ENCODE measurements around the gene TSSK6. TPM values are rescaled to one million over a fixed set of nuclear protein-coding genes. Genes with fewer than 3 reads are reported as not detected.

Gene TSSK6
- total RNA-seq, 2 donors from 2014 or later: 3.8 to 3.9 TPM

DNA sequence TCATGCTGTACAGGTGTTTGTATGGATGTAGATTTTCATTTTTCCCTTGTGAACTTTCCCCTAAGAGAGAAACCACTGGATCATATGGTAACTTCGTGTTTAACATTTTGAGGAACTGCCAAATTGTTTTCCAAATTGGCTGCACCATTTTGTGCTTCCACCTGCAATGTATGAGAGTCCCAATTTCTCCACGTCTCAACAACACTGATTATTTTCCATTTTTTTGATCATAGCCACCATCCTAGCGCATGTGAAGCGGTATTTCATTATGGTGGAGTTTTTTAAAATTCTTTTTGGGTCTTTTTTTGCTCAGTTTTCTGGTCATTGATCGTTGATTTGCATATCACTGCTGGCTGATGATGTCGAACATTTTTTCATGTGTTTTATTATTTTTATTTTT, 5.6 kb upstream of the TSSK6 start:
- no peaks in the 10 kb centered on the region for H3K9me3 ChIP-seq (ENCODE audit: control insufficient read depth, low read length, poor library complexity, severe bottlenecking)
- Mint-ChIP-seq H3K4me3 (no peak overlapping the region), H3K4me1 (peaks cover 10% of the 10 kb centered on the region), H3K27me3 (no peaks in the 10 kb centered on the region), H3K27ac (no peak overlapping the region), H3K36me3 (ENCODE audit: low read depth) (no peaks in the 10 kb centered on the region)
- no peak for DNase-seq
- ATAC-seq: no peak

- H3K4me1 Mint-ChIP-seq: peaks cover 11% of the 10 kb centered on the region
- H3K36me3 Mint-ChIP-seq (ENCODE audit: low read depth): no peaks in the 10 kb centered on the region
- H3K27me3 Mint-ChIP-seq: no peaks in the 10 kb centered on the region
- no peaks in the 10 kb centered on the region for H3K9me3 ChIP-seq (ENCODE audit: control insufficient read depth, low read length, poor library complexity, severe bottlenecking)
- ATAC-seq (no peak), DNase-seq (no peak)
- peak overlapping the region; percentile 55 for H3K4me3 Mint-ChIP-seq
- peak overlapping the region; percentile 94 for H3K27ac Mint-ChIP-seq
Observed at GRCh38 chr19:19517235-19517619, 1.9 kb upstream of the TSSK6 start.

GRCh38 chr19:19515642-19516519, 533 bp upstream of the TSSK6 start, which contains the start of gene NDUFA13:
Gene NDUFA13, plus strand, starts transcription at chr19:19516225. Its CDS starts 14 bp downstream, at chr19:19516239.
- Mint-ChIP-seq H3K27ac (peak within 1 kb of the TSS; percentile 94), H3K27me3 (no peaks in the 10 kb centered on the region), H3K36me3 (ENCODE audit: low read depth) (no peaks in the 10 kb centered on the region), H3K4me1 (peaks cover 11% of the 10 kb centered on the region), H3K4me3 (peak within 1 kb of the TSS; percentile 91)
- H3K9me3 ChIP-seq (ENCODE audit: control insufficient read depth, low read length, poor library complexity, severe bottlenecking): no peaks in the 10 kb centered on the region
- peak; percentile 89 for ATAC-seq
- DNase-seq: peak; percentile 79 to 92 (median 89)

GRCh38 chr19:19514215-19514657, 1.1 kb downstream of the TSSK6 start:
- H3K4me1 Mint-ChIP-seq: peaks cover 5% of the 10 kb centered on the region
- H3K4me3 Mint-ChIP-seq: no peak overlapping the region
- H3K27me3 Mint-ChIP-seq: no peaks in the 10 kb centered on the region
- H3K27ac Mint-ChIP-seq: peak overlapping the region; percentile 11
- H3K9me3 ChIP-seq (ENCODE audit: control insufficient read depth, low read length, poor library complexity, severe bottlenecking): no peaks in the 10 kb centered on the region
- H3K36me3 Mint-ChIP-seq (ENCODE audit: low read depth): no peaks in the 10 kb centered on the region
- DNase-seq (no peak), ATAC-seq (no peak)

DNA sequence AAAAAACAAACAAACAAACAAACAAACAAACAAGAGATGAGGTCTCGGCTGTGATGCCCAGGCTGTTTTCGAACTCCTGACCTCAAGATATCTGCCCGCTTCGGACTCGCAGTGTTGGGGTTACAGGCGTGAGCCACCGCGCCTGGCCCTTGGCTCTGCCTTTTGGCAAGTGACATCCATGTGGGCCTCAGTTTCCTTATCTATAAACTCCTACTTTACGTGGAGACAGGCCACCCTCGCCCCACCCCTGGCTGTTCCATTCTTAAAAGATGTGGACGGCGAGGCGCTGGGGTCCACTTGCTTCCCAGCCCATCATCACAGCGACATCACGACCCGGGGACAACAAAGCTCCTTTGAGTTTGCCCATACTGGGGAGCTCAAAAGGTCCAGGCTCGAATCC, 1.7 kb downstream of the TSSK6 start:
- H3K27me3 Mint-ChIP-seq: no peaks in the 10 kb centered on the region
- no peak for ATAC-seq
- H3K4me1 Mint-ChIP-seq: peaks cover 6% of the 10 kb centered on the region
- H3K4me3 Mint-ChIP-seq: no peak overlapping the region
- H3K9me3 ChIP-seq (ENCODE audit: control insufficient read depth, low read length, poor library complexity, severe bottlenecking): no peaks in the 10 kb centered on the region
- H3K27ac Mint-ChIP-seq: no peak overlapping the region
- DNase-seq: no peak
- H3K36me3 Mint-ChIP-seq (ENCODE audit: low read depth): no peaks in the 10 kb centered on the region

- DNase-seq (no peak), ATAC-seq (no peak)
- H3K27me3 Mint-ChIP-seq: no peaks in the 10 kb centered on the region
- H3K36me3 Mint-ChIP-seq (ENCODE audit: low read depth): no peaks in the 10 kb centered on the region
- no peaks in the 10 kb centered on the region for H3K9me3 ChIP-seq (ENCODE audit: control insufficient read depth, low read length, poor library complexity, severe bottlenecking)
- H3K4me1 Mint-ChIP-seq: peaks cover 3% of the 10 kb centered on the region
- peak overlapping the region; percentile 63 for H3K4me3 Mint-ChIP-seq
- H3K27ac Mint-ChIP-seq: no peak overlapping the region
Observed at GRCh38 chr19:19510432-19510831, 4.9 kb downstream of the TSSK6 start.

DNA sequence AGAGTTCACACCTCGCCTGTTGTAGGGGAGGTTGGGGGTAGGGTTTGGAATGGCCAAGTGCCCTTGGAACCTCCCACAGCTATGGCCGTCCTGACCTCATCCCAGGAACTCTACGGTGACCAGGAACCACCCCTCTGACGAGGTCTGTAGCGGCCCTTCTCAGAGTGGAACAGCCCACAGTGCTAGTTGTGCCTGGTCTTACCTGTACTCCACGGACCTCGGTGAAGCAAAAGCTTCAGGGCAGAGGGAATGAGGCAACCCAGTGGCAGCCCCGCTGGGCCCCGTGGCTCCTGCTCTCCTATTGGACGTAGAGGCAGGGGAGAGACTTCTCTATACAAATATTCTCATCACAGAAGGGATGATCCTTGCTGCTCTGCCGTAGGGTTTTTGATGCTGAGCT, 7.1 kb downstream of the TSSK6 start:
- ATAC-seq: no peak
- peaks cover 3% of the 10 kb centered on the region for H3K4me1 Mint-ChIP-seq
- no peak for DNase-seq
- H3K4me3 Mint-ChIP-seq: no peak overlapping the region
- no peaks in the 10 kb centered on the region for H3K9me3 ChIP-seq (ENCODE audit: control insufficient read depth, low read length, poor library complexity, severe bottlenecking)
- peaks cover 2% of the 10 kb centered on the region for H3K36me3 Mint-ChIP-seq (ENCODE audit: low read depth)
- peak overlapping the region; percentile 67 for H3K27ac Mint-ChIP-seq
- no peaks in the 10 kb centered on the region for H3K27me3 Mint-ChIP-seq

DNA sequence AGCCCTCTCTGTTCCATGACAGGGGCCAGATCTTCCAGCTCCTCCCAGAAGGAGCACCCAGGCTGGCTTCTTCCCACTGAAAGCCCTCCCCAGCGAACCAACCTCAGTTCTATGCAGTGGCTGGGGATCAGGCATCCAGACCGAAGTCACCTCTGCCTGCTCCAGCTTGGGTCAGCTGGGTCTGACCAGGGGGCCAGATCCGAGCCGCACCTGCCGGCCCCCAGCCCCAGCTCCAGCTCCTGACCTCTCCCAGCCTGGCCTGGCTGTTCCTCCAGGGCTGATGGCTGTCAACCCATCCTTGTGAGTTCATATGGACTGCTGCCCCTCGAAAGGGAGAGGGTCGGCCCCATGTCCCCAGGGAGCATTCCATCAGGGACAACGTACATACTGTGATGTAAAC, 8.0 kb downstream of the TSSK6 start:
- ATAC-seq: no peak
- Mint-ChIP-seq H3K4me3 (no peak overlapping the region), H3K27ac (no peak overlapping the region), H3K36me3 (ENCODE audit: low read depth) (peaks cover 4% of the 10 kb centered on the region), H3K27me3 (no peaks in the 10 kb centered on the region), H3K4me1 (peaks cover 5% of the 10 kb centered on the region)
- no peak for DNase-seq
- H3K9me3 ChIP-seq (ENCODE audit: control insufficient read depth, low read length, poor library complexity, severe bottlenecking): no peaks in the 10 kb centered on the region

- DNase-seq (no peak), ATAC-seq (no peak)
- Mint-ChIP-seq H3K4me1 (peaks cover 5% of the 10 kb centered on the region), H3K36me3 (ENCODE audit: low read depth) (peaks cover 4% of the 10 kb centered on the region), H3K4me3 (no peak overlapping the region), H3K27ac (no peak overlapping the region), H3K27me3 (no peaks in the 10 kb centered on the region)
- H3K9me3 ChIP-seq (ENCODE audit: control insufficient read depth, low read length, poor library complexity, severe bottlenecking): no peaks in the 10 kb centered on the region
Observed at GRCh38 chr19:19506592-19506991, 8.8 kb downstream of the TSSK6 start.

DNA sequence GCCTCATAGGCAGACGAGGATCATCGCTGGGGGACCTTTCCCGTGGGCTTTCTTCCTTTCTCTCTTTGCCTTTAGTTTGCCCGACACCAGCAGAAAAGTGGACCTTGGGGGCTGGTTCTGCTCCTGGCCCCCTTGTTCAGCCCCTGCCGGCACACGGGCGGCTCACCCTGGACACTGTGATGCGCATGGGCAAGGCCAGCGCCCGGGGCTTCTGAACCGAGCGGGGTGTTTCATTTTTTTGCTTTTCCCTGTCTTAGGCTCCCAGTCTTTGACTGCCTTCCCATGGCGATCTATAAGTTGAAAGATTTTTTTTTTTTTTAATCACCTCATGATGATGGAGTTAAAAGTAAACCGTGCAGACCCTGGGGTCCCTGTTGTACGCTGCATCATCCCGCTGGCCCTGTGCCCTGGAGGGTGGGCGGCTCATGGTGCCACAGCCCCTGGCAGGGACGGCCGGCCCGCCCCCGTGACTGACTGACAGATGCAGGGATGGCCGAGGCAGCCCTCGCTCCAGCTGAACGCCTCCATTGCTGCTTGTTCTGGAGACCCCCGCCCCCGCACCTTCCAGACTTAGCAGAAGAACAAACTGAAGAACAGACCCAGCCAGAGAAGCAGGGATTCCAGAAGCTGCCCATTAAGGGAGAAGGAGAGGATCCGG, 9.6 kb downstream of the TSSK6 start:
- H3K4me1 Mint-ChIP-seq: peaks cover 5% of the 10 kb centered on the region
- DNase-seq (no peak), ATAC-seq (no peak)
- H3K27me3 Mint-ChIP-seq: no peaks in the 10 kb centered on the region
- no peak overlapping the region for H3K27ac Mint-ChIP-seq
- no peak overlapping the region for H3K4me3 Mint-ChIP-seq
- H3K9me3 ChIP-seq (ENCODE audit: control insufficient read depth, low read length, poor library complexity, severe bottlenecking): no peaks in the 10 kb centered on the region
- peaks cover 4% of the 10 kb centered on the region for H3K36me3 Mint-ChIP-seq (ENCODE audit: low read depth)

DNA sequence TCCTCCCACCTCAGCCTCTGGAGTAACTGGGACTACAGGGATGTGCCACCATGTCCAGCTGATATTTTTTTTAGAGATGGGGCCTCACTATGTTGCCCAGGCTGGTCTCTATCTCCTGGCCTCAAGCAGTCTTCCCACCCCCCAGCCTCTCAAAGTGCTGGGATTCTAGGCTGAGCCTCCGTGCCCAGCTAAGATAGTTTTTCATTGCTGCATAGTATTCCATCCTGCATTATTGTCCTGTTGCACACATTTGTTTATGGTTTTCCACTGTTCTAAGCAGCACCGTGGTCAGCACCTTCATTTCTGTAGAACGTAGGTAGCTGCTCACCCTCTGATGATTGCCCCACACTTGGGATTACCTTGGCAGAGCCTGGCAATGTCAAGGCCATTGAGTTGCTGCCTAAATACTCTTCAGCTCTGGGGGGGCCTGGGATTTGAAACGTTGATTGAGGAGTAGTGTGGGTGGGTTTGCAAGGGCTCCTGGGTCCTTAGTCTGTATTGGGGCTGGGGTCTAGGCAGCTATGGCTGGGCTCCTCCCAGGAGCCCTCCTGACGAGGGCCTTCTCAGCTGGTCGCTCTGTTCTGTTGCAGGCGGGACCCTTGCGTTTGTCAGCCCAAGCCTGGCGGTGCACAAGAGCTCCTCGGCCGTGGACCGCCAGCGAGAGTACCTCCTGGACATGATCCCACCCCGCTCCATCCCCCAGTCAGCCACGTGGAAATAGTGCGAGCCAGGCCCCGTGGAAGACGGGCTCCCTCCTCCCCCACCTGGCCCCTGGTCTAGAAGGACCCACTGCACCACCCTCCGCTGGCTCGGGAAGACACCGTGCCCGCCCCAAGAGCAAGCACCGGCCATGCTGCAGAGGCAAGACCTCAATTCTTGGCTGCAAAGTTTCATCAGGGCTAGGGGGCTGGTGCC, 10.3 kb downstream of the TSSK6 start:
- no peaks in the 10 kb centered on the region for H3K9me3 ChIP-seq (ENCODE audit: control insufficient read depth, low read length, poor library complexity, severe bottlenecking)
- no peak for ATAC-seq
- no peak for DNase-seq
- Mint-ChIP-seq H3K4me3 (no peak overlapping the region), H3K36me3 (ENCODE audit: low read depth) (peaks cover 4% of the 10 kb centered on the region), H3K4me1 (peaks cover 5% of the 10 kb centered on the region), H3K27me3 (no peaks in the 10 kb centered on the region), H3K27ac (no peak overlapping the region)

- Mint-ChIP-seq H3K27ac (peak overlapping the region; percentile 90), H3K27me3 (no peaks in the 10 kb centered on the region), H3K4me1 (peaks cover 2% of the 10 kb centered on the region), H3K4me3 (no peak overlapping the region), H3K36me3 (ENCODE audit: low read depth) (peaks cover 4% of the 10 kb centered on the region)
- ATAC-seq (no peak), DNase-seq (no peak)
- no peaks in the 10 kb centered on the region for H3K9me3 ChIP-seq (ENCODE audit: control insufficient read depth, low read length, poor library complexity, severe bottlenecking)
Observed at GRCh38 chr19:19502808-19503602, 12.3 kb downstream of the TSSK6 start.
